Measurements from ENCODE around the gene HNRNPUL1. TPM values are rescaled to one million over a fixed set of nuclear protein-coding genes. Genes with fewer than 3 reads are reported as not detected.

The HNRNPUL1 gene
- total and polyA plus RNA-seq, 2 donors (not counting 3 experiments of a cell fraction or from before 2014, with no cell fraction given) = 83.2 to 261 TPM

DNA sequence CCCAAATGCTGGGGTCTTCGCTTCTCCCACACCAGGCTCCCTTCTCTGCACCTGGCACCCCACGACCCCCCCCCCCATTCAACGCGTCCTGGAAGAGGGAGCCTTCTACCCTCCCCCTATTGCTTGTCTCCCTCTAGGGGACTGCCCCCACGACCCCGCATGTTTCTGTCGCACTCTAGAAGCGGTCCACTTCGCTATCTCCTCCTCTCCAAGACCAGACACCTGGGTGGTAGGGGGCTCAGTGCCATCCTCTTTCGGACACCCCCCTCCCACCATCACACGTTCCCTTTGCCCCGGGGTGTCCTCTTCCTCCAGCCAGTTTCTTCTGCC, 88.1 kb downstream of the HNRNPUL1 start:
- TF ChIP-seq, protein P1, sequence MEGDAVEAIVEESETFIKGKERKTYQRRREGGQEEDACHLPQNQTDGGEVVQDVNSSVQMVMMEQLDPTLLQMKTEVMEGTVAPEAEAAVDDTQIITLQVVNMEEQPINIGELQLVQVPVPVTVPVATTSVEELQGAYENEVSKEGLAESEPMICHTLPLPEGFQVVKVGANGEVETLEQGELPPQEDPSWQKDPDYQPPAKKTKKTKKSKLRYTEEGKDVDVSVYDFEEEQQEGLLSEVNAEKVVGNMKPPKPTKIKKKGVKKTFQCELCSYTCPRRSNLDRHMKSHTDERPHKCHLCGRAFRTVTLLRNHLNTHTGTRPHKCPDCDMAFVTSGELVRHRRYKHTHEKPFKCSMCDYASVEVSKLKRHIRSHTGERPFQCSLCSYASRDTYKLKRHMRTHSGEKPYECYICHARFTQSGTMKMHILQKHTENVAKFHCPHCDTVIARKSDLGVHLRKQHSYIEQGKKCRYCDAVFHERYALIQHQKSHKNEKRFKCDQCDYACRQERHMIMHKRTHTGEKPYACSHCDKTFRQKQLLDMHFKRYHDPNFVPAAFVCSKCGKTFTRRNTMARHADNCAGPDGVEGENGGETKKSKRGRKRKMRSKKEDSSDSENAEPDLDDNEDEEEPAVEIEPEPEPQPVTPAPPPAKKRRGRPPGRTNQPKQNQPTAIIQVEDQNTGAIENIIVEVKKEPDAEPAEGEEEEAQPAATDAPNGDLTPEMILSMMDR (IDR thresholded peaks at IDR 0.05; ENCODE audit: extremely low read depth in 1 of 2, insufficient read depth in 1 of 2, low read depth in 1 of 2, low read length in 2 of 2) = no peak
- TF ChIP-seq POLR2A (IDR thresholded peaks at IDR 0.05; ENCODE audit: low read depth, low read length) (no peak), MYC (IDR thresholded peaks at IDR 0.05; ENCODE audit: low read depth, low read length) (no peak), MAX (IDR thresholded peaks at IDR 0.05; ENCODE audit: insufficient read depth, insufficient read length) (no peak), JUN (IDR thresholded peaks at IDR 0.05; ENCODE audit: borderline replicate concordance, insufficient read depth, insufficient read length, low read depth) (no peak), FOS (IDR thresholded peaks at IDR 0.05; ENCODE audit: borderline replicate concordance, insufficient read depth, low read length) (no peak), GATA2 (IDR thresholded peaks at IDR 0.05; ENCODE audit: insufficient read depth, insufficient read length, low read depth, low read length) (no peak), POLR2AphosphoS5 (IDR thresholded peaks at IDR 0.05; ENCODE audit: insufficient read depth, low read depth, low read length) (no peak), EZH2 (IDR thresholded peaks at IDR 0.05; ENCODE audit: borderline replicate concordance, low read depth, low read length, severe bottlenecking) (no peak)
- Histone ChIP-seq H2AFZ (ENCODE audit: low read depth, low read length) (no peak overlapping the region), H3K4me2 (ENCODE audit: insufficient read depth, low read length) (peak overlapping the region; percentile 73), H4K20me1 (replicated peaks; ENCODE audit: control insufficient read depth, extremely low read depth, insufficient read depth, low read length) (no peaks in the 10 kb centered on the region), H3K79me2 (ENCODE audit: control insufficient read depth, insufficient read depth, low read length) (peaks cover 57% of the 10 kb centered on the region), H3K4me3 (replicated peaks in 1 of 3; ENCODE audit: insufficient read depth in 1 of 3, low read depth in 1 of 3, low read length in 3 of 3) (peak overlapping the region; percentile 75 to 99 (median 90)), H3K9ac (replicated peaks; ENCODE audit: extremely low read depth, insufficient read depth, low read length) (peak overlapping the region; percentile 83), H3K4me1 (ENCODE audit: control insufficient read depth, extremely low read depth, insufficient read depth, low read length) (peaks cover 12% of the 10 kb centered on the region), H3K9me1 (replicated peaks; ENCODE audit: control insufficient read depth, extremely low read depth, insufficient read depth, low read length) (no peaks in the 10 kb centered on the region), H3K36me3 (ENCODE audit: control insufficient read depth in 2 of 2, extremely low read depth in 1 of 2, insufficient read depth in 2 of 2, low read length in 2 of 2) (peaks cover 2 to 6% of the 10 kb centered on the region in 2 experiments), H3K27me3 (ENCODE audit: control insufficient read depth in 2 of 2, insufficient read depth in 2 of 2, low read length in 2 of 2) (no peaks in the 10 kb centered on the region), H3K27ac (ENCODE audit: insufficient read depth, low read depth, low read length) (peak overlapping the region; percentile 70), H3K9me3 (replicated peaks; ENCODE audit: control insufficient read depth, insufficient read depth, low read length) (no peaks in the 10 kb centered on the region)
- ChIA-PET POLR2A (interaction anchor here (0.8 to 1.5 kb wide), 3 partner anchors 11 to 31 kb away, joined by 3 to 4 read pairs (median 3); partner anchors contain the start of gene B9D2), CTCF (interaction anchor here (0.7 to 3.8 kb wide), 17 partner anchors 11 to 148 kb away, joined by 3 to 65 read pairs (median 8); partner anchors contain the start of genes B9D2, DMAC2 and HNRNPUL1)
- dilution Hi-C loops (cut with MboI; ENCODE audit: extremely low pct_ligation_motif_present, low sequenced_read_pairs) (no loop called here), intact Hi-C loops (cut with micrococcal nuclease) (loop anchor here (1.0 to 5.0 kb wide), 2 partner anchors 42 to 195 kb away; partner anchors contain the start of gene CCDC97)
- FAIRE-seq (no peak), DNase-seq (ENCODE audit: low read depth, low spot score) (no peak)
- no TSS peak for BruUV-seq (replicated peaks)

All from endothelial cell of umbilical vein (primary cell).